ENCODE data around the gene CCDC33. TPM values are rescaled to one million over a fixed set of nuclear protein-coding genes. Genes with fewer than 3 reads are reported as not detected.

Gene CCDC33
- total RNA-seq, 1 donor from 2014 or later = not detected

GRCh38 chr15:74303741-74304309 lies 67.7 kb downstream of the CCDC33 start:
- Mint-ChIP-seq H3K27me3 (ENCODE audit: low read depth) (peaks cover 38% of the 10 kb centered on the region), H3K4me1 (ENCODE audit: low read depth) (peaks cover 26% of the 10 kb centered on the region), H3K9me3 (ENCODE audit: low read depth) (no peaks in the 10 kb centered on the region), H3K36me3 (ENCODE audit: low read depth) (no peaks in the 10 kb centered on the region), H3K27ac (ENCODE audit: unreplicated experiment) (no peak overlapping the region), H3K4me3 (ENCODE audit: unreplicated experiment) (no peak overlapping the region)
- TF ChIP-seq, protein P1, sequence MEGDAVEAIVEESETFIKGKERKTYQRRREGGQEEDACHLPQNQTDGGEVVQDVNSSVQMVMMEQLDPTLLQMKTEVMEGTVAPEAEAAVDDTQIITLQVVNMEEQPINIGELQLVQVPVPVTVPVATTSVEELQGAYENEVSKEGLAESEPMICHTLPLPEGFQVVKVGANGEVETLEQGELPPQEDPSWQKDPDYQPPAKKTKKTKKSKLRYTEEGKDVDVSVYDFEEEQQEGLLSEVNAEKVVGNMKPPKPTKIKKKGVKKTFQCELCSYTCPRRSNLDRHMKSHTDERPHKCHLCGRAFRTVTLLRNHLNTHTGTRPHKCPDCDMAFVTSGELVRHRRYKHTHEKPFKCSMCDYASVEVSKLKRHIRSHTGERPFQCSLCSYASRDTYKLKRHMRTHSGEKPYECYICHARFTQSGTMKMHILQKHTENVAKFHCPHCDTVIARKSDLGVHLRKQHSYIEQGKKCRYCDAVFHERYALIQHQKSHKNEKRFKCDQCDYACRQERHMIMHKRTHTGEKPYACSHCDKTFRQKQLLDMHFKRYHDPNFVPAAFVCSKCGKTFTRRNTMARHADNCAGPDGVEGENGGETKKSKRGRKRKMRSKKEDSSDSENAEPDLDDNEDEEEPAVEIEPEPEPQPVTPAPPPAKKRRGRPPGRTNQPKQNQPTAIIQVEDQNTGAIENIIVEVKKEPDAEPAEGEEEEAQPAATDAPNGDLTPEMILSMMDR (IDR thresholded peaks at IDR 0.05) = no peak
- no peak for DNase-seq (ENCODE audit: low spot score)

DNA sequence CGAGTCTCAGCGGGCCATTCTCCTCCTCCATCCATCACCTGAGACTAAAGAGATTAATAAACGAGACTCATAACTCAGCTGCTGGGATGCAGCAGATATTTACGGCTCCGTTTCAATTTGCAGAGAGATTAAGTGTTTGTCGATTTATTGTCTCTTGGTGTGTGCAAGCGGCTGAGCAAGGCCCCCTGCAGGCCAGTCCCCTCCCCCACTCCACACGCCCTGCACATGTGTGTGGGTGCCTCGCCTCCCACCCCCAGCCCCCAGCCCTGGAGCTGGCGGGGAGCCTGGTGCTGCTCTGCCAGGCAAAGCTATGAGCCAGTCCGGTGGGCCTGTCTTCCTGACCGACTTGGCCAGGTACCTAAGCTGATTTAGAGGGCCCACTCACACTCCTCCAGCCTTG lies 68.3 kb downstream of the CCDC33 start:
- H3K4me1 Mint-ChIP-seq (ENCODE audit: low read depth) = peaks cover 26% of the 10 kb centered on the region
- no peaks in the 10 kb centered on the region for H3K36me3 Mint-ChIP-seq (ENCODE audit: low read depth)
- peaks cover 38% of the 10 kb centered on the region for H3K27me3 Mint-ChIP-seq (ENCODE audit: low read depth)
- DNase-seq (ENCODE audit: low spot score) = no peak
- TF ChIP-seq, protein P1 (IDR thresholded peaks at IDR 0.05) = no peak
- no peaks in the 10 kb centered on the region for H3K9me3 Mint-ChIP-seq (ENCODE audit: low read depth)
- no peak overlapping the region for H3K4me3 Mint-ChIP-seq (ENCODE audit: unreplicated experiment)
- no peak overlapping the region for H3K27ac Mint-ChIP-seq (ENCODE audit: unreplicated experiment)

- no peak overlapping the region for H3K4me3 Mint-ChIP-seq (ENCODE audit: unreplicated experiment)
- H3K27me3 Mint-ChIP-seq (ENCODE audit: low read depth) = peaks cover 29% of the 10 kb centered on the region
- H3K9me3 Mint-ChIP-seq (ENCODE audit: low read depth) = no peaks in the 10 kb centered on the region
- TF ChIP-seq, protein P1 (IDR thresholded peaks at IDR 0.05) = no peak
- H3K27ac Mint-ChIP-seq (ENCODE audit: unreplicated experiment) = no peak overlapping the region
- peaks cover 26% of the 10 kb centered on the region for H3K4me1 Mint-ChIP-seq (ENCODE audit: low read depth)
- no peaks in the 10 kb centered on the region for H3K36me3 Mint-ChIP-seq (ENCODE audit: low read depth)
- no peak for DNase-seq (ENCODE audit: low spot score)
Observed at GRCh38 chr15:74305687-74306086, 69.6 kb downstream of the CCDC33 start.

DNA sequence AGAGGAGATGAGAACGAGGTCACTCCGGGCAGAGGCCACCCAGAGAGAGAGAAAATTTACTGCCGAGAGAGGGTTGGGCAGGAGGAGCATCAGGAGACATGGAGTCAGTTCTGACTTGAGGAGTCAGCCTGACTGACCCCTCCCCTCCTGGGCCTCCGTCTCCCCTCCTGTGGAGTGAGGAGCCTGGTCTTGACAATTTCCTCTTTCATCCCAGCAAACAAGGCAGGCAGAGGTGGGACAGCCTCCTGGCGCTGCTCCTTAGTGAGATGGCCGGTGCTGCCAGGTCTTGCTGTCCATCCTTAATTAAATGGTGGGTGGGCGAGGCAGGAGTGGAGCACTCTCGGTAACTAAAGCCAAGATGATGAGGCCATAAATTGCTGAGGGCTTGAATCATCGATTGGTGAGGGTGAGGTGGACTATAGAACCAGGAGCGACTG lies 70.7 kb downstream of the CCDC33 start:
- H3K4me3 Mint-ChIP-seq (ENCODE audit: unreplicated experiment) = no peak overlapping the region
- H3K4me1 Mint-ChIP-seq (ENCODE audit: low read depth) = peaks cover 29% of the 10 kb centered on the region
- H3K9me3 Mint-ChIP-seq (ENCODE audit: low read depth) = no peaks in the 10 kb centered on the region
- no peaks in the 10 kb centered on the region for H3K36me3 Mint-ChIP-seq (ENCODE audit: low read depth)
- H3K27me3 Mint-ChIP-seq (ENCODE audit: low read depth) = peaks cover 21% of the 10 kb centered on the region
- DNase-seq (ENCODE audit: low spot score) = no peak
- TF ChIP-seq, protein P1 (IDR thresholded peaks at IDR 0.05) = no peak
- no peak overlapping the region for H3K27ac Mint-ChIP-seq (ENCODE audit: unreplicated experiment)

DNA sequence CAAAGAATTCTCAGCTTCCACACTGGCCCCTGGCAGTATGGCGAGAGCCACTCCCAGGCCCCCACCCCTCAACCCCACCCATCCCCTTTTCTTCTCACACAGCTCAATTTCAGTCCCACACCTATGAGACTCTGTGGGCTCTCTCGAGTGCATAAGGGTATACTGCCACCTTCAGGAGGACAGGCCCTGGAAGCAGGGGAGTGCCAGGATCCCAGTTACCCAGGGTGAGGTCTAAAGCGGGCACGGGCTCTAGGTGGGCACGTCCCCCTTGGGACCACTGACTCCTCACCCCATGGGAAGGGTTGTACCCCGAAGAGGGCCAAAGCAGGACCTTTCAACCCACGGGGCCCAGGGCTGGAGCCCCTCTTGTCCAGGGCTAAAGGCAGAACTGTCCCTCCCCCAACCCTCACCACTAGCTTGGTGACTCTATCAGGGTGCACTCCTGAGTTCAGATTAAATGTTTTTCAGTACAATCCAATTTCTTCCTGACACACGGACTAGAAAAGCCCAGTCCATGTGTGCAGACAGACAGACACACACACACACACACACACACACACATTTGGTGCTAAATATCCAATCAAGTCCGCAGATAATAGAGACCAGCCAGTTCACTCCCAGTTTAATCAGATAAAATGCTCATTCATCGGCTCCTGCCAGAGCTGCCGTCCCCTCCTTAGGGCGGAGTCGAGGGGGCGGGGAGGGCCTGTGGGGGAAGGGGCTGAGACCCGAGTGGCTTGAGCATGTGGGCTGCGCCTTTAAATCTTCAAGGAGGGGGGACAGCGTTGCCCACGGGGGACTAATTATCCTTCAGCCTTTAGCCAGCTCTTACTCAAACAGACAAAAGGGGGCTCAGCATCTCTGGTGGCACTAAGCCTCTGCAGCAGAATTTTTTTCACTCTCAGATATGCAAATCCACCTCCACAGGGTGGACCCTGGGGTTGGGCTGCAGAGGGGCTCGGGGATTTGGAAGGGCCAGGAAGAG lies 72.0 kb downstream of the CCDC33 start:
- H3K9me3 Mint-ChIP-seq (ENCODE audit: low read depth) = no peaks in the 10 kb centered on the region
- H3K27me3 Mint-ChIP-seq (ENCODE audit: low read depth) = peaks cover 16% of the 10 kb centered on the region
- peaks cover 23% of the 10 kb centered on the region for H3K4me1 Mint-ChIP-seq (ENCODE audit: low read depth)
- DNase-seq (ENCODE audit: low spot score) = no peak
- TF ChIP-seq, protein P1 (IDR thresholded peaks at IDR 0.05) = peak; percentile 91
- H3K4me3 Mint-ChIP-seq (ENCODE audit: unreplicated experiment) = no peak overlapping the region
- H3K27ac Mint-ChIP-seq (ENCODE audit: unreplicated experiment) = no peak overlapping the region
- H3K36me3 Mint-ChIP-seq (ENCODE audit: low read depth) = no peaks in the 10 kb centered on the region

All from chondrocyte (in vitro differentiated cells).